ENCODE measurements around the gene SCGB2A2.

The SCGB2A2 gene
- 0 reads per million in 2 experiments for total RNA-seq

DNA sequence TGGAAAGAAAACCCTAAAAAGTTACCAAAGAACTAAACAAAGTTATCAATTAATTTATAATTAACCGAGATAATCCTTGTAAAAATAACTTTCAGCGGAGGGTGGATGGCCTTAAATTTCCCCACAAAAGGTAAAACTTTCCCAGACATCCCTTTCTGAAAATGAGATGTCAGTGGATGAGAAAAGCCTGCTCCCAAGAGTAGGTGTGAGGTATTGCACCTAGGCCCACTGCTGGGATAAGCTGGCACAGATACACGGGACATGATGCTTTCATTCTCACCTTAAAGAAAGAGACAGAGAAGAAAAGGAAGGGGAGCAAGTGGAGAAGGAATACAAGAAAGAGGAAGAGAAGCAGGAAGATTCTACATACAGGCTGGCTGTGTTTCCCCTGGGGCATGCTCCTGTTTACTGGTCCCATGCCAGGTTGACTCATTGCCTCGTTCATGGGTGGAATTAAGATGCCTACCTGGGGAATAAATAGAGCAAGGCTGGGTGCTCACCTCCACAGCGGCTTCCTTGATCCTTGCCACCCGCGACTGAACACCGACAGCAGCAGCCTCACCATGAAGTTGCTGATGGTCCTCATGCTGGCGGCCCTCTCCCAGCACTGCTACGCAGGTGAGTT lies at the start of gene SCGB2A2:
TSS of gene SCGB2A2 (plus strand) at position 505 of the 625 bp plus-strand sequence. CDS start at position 564, 59 bp downstream.
- DNase-seq (ENCODE audit: low read depth) = no peak

DNA sequence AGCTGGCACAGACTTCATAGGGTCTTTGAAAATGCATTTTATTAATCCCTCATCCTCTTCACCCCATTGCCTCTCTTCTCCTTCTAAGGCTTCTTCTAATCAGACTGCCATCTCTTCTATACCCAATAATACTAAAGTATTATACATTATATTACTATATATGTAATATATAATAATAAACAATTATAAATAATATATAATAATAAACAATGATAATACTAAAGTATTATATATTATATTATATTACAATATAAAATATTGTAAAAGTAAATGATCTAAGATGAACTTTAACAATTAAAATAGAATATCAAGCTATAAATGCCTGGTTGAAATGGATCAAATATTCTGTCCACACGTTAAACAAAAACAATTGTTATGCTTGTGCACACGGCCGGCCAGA lies 48.5 kb upstream of the SCGB2A2 start:
- DNase-seq (ENCODE audit: low read depth) = no peak

DNA sequence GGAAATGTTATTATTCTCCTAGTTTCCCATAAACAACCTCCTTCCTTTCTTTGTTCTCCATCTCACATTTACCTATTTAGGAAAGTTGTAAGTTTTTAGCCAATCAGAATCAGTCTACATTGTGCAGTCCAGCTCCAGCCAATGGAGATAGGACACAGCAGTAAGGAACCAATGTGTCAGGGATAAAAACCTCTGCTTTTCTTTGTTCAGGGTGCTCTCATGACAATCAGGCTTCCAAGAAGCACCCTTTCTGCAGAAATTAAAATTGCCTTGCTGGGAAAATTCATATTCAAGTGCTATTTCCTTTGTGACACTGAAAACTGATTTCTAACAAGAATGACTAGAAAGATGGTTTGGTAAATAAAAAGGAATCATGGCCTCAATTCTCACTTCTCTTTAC lies 46.9 kb upstream of the SCGB2A2 start:
- DNase-seq (ENCODE audit: low read depth) = no peak

DNA sequence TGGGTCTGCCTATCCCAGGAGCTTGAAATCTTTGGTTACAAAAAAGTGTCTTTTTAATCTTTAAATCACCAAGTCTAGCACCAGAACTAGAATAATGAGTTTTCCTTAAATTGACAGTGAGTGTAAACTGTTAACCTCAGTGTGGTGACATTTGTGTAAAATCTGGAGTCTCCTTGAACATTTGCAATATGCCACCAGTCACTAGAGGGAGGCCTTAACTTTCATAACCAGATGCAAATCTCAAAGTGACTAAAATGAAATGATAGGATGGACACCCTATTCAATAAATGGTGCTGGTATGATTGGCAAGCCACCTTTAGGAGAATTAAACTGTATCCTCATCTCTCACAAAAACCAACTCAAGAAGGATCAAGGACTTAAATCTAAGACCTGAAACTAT lies 36.2 kb upstream of the SCGB2A2 start:
- DNase-seq (ENCODE audit: low read depth) = no peak

DNA sequence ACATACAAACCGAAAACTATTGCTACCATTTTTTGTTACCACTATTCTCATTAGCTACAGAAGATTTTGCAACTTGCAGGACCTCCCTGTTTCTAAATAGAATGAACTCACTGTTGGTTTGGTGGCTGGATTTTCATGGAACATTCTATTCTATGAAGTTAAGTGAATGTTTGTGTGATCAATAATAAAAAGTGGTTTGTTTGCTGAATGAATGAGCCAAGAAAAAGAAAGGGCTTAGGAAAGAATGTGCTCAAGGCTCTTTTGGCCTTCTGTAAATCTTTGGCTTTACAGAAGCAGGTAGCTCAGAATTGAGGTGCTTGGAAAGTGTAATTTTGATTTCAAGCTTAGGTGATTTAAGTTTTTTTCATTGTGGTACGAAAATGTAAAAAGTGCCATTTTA lies 33.8 kb upstream of the SCGB2A2 start:
- no peak for DNase-seq (ENCODE audit: low read depth)

DNA sequence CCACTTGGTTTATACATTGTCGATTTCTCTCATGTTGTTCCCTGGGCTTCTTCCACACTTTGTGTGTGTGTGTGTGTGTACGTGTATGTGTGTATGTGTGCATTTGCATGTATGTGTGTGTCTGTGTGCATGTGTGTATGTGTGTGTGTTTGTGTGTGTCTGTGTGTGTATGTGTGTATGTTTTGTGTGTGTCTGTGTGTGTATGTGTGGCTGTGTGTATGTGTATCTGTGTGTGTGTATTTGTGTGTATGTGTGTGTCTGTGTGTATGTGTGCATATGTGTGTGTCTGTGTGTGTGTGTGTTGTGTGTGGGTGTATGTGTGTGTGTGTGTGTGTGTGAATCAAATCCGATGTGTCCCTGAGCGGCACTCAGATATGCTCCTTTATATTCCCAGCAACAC lies 32.5 kb upstream of the SCGB2A2 start:
- no peak for DNase-seq (ENCODE audit: low read depth)

DNA sequence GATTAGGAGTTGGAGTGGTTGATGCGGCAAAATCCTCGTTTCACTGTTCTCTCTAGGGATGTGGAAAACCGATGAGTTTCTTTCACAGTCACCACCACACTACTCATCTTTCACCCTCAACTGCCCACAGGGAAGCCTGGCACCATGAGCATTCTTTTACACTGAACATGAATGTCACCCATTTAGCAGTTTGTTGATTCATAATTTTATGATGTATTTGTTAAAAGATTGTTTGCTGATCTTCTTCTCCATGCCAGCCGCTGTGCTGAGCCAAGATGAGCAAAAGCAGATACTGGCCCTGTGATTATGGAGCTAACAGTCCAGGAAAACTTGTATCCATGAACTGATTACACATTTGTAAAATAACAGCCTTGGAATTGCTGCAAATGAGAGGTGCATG lies 31.8 kb upstream of the SCGB2A2 start:
- no peak for DNase-seq (ENCODE audit: low read depth)

DNA sequence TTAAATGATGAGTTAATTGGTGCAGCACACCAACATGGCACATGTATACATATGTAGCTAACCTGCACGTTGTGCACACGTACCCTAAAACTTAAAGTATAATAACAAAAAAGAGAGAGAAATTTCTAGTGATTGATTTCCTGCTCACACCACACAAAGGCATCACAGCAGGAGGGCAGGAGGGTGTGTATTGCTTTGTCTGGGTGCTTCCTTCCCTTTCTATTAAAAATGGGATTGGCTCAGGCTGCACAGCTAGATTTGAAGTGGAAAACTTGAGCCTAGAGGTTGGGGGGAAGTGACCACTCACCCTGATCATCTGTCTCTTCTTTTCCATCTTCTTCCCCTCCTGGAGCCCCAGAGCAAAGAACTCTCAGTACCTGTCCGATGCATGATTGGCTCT lies 28.9 kb upstream of the SCGB2A2 start:
- DNase-seq (ENCODE audit: low read depth) = no peak

DNA sequence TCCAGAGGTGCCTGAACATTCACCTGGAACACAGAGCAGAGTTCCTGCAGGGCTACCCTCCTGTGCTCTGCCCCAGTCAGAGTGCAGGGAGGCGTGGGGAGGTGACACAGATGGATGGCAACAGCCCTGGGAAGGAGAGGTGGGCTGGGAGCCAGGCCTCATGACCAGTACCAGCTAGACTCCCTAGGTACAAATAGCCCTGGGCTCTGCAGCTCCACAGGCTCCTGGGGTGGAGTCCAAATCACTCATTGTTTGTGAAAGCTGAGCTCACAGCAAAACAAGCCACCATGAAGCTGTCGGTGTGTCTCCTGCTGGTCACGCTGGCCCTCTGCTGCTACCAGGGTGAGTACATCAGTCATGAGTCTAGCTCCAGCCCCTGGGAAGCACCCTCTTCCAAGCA lies 27.9 kb upstream of the SCGB2A2 start, which contains the start of gene SCGB1D2:
TSS of gene SCGB1D2 (plus strand) at position 219 of the 400 bp plus-strand sequence. CDS start at position 288, 69 bp downstream.
- DNase-seq (ENCODE audit: low read depth) = no peak

DNA sequence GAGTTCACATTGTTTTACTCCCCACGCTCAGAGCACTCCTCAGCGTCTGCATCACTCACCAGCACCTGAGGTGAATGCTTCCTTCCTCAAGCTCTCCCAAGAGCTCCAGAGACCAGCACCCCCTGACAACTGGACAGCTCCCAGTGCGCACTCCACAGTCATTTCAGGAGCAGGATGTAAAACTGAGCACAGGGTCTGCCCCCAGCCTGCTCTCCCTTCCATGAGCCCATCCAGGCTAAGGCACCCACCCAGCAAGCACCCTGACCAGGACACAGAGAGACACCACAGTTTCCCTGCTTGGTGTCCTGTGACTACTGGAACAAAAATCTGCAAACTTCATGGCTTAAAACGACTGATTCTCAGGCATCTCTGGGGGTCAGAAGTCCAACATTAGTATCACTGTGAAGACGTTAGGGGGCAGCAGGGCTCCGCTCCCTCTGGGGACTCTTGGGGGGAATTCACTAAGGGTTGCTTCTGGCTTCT lies 24.6 kb upstream of the SCGB2A2 start:
- no peak for DNase-seq (ENCODE audit: low read depth)

DNA sequence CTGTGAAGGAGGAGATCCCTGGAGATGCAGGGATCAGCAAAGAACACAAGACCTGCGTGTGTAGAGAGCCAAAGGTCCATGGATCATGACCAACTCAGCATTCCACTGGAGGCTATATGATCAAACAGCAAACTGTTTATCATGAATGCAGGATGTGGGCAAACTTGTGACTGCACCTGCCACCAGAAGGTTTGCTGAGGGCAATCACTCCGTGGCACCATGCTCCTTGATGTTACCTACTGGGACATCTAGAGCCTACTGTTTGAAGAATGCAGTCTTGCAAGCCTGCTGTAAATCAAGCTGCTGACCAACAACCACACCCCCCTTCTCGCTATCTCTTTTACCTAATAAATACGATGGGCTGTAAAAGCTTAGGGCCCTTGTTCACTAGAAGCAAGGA lies 18.3 kb upstream of the SCGB2A2 start:
- DNase-seq (ENCODE audit: low read depth) = no peak

DNA sequence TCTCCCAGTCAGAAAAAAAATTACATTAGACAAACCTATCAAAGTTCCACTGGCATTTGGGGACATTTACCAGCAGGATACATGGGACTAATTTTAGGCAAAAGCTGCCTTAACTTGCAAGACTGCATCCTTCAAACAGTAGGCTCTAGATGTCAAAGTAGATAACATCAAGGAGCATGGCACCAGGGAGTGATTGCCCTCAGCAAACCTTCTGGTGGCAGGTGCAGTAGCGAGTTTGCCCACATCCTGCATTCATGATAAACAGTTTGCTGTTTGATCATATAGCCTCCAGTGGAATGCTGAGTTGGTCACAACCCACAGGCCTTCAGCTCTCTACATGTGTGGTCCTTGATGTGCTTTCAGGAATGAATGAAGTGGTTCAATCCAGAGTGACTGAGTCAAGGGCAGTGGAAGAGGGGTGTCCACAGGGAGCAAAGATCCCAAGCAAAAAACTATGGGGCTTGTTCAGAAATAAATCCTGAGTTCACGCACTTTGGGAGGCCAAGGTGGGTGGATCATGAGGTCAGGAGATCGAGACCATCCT lies 15.9 kb upstream of the SCGB2A2 start:
- DNase-seq (ENCODE audit: low read depth) = no peak

DNA sequence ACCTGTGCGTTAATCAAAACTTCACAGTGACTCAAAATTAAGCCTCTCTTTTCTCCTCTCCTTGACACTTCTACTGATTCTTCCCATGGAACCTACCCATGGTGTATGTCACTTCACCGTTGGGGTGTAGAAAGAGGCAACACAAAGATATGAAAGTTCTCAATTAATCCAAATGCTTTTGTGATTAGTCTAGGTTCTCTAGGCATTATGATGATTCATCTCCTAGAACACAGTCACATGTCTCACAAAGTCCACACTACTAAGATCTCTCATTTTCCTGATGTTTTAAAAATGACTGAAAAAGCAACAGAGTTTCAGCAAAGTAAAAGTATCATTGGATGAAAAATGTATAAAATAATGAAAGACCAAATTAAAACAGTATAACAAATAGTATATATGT lies 13.7 kb upstream of the SCGB2A2 start:
- DNase-seq (ENCODE audit: low read depth) = no peak

DNA sequence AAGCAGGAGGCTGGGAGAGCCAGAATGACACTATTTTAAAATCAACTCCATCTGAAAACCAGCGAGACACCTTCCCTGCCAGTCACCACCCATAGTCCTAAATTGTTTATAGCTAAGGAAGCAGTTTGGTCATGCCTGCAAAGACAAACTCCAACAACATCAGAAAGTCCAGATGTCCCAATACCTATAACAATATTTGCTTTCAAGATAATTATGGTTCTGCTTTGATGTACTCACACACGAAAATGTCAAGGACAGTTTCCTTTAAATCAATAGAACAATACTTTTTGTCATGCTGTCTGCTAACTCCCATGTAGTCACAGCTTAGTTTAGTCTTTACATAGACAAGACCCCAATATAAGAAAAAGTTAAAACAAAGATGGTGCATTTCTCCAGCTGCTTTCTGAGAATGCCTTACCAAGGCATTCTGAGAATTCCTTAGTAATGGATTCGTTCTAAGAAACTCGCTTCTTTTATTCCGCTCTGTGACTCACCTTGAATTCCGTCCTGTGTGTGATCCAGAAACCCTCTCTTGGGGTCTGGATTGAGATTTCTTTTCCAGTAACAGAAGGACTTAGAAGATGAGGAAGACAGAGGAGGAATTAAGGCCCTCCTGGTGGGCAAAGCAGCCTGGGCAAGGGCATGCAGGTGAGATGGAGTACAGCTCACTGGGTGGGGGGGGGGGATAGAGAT lies 9.6 kb upstream of the SCGB2A2 start:
- no peak for DNase-seq (ENCODE audit: low read depth)

DNA sequence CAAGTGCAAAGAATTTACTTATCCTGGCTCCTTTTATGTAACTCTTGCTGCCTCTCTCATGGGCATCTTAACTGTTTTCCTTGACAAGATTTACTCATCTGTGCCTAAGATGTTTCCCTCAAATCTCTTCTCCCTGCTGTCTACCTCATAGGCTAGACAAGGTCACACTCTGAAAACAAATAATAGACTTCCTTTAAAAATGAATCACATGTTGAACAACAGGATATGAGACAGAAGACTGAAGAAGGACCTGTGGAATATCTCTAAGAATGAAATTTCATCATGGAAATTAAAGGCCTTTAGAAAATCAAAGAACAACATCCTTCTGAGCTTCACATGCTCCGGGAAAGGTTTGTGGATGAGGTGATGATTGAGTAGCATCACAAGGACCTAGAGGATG lies 6.0 kb upstream of the SCGB2A2 start:
- no peak for DNase-seq (ENCODE audit: low read depth)

DNA sequence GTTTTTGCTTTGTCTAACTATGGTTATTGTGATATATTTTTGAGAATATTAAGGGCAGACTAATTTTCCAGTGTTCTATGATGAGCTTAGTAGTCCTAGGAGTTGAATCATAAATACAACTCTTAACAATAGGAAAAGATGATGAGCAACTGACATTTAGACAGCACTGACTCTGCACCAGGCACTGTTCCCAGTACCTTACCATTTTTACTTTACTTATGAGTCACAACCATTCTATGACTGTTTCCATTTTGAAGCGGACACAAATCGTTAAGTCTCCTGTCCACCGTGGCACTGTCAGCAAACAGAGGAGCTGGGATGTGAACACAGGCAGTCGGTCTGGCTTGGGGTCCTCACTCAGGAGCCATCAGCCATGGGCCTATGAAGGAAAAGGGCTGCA lies 3.4 kb upstream of the SCGB2A2 start:
- DNase-seq (ENCODE audit: low read depth) = no peak

DNA sequence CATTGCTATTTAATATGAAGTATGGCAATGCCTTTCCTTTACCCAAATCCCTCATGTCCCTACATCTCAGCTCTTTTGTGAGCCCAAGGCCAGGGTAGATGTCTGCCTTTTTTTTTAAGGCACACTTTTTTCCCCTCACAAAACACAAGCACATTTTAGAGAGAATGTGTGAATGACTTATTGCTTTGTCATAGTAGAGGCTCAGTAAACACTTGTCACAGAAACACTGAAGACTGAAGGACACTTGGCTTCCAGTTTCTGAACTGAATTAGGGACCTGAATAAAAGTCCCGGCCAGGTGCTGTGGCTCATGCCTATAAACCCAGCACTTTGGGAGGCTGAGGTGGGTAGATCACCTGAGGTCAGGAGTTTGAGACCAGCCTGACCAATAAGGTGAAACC lies 2.9 kb upstream of the SCGB2A2 start:
- no peak for DNase-seq (ENCODE audit: low read depth)

DNA sequence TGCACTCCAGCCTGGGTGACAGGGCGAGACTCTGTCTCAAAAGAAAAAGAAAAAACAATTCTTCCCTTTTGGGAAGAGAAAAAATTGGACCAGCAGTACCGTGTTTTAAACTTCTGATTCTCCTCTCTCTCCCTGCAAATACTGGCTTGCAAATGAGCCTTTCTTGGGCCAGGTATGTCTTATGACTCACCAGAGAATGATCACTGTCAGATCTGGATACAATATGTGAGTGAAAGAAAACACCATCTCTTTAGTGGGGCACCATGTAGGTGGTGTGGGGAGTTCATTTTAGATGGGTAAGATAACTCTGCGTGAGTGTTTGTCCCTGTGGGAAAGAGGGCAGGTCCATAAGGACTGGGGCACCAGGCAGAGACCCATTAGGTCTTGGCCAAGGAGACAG lies 2.4 kb upstream of the SCGB2A2 start:
- DNase-seq (ENCODE audit: low read depth) = no peak

DNA sequence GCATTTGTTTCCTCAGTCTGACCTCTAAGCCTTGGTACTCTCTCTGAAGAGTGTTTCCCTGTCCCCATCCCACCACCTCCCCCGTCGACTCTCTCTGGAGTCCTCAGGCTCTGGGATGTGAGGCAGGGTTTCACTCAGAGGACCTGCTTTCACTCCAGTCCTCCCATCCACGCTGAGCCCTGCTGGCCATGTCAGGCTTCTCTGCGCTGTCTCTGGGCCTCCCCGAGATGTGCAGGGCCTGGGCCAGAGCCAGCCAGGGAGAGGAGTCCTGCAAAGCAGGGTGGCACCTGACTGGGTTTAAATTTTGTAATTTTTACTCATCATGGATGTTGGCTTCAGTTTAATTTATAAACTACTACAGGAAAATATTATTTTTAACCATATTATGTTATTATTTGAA lies 3.3 kb downstream of the SCGB2A2 start:
- no peak for DNase-seq (ENCODE audit: low read depth)

DNA sequence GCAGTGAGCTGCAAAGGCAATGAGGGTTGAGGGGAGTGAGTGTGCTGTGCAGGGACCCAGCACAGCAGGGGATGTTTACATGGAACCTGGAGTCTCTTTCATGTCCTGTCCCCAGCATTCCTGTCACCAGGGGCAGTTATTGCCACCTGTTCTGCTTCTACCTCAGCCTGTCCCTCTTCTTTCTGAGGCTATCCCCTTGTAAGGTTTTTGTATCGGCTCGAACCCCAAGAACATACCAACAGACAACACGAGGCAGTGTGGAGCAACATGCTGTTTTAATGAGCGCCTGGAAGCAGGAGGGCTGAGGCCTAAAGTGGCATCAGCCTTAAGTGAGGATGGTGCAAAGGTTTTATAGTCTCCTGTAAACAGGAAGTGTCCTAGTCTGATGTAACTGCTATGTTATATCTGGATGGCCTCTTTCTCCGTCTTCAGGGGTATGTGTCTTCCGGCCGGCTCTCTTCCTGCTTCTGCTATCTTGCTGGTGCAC lies 3.9 kb downstream of the SCGB2A2 start:
- no peak for DNase-seq (ENCODE audit: low read depth)

DNA sequence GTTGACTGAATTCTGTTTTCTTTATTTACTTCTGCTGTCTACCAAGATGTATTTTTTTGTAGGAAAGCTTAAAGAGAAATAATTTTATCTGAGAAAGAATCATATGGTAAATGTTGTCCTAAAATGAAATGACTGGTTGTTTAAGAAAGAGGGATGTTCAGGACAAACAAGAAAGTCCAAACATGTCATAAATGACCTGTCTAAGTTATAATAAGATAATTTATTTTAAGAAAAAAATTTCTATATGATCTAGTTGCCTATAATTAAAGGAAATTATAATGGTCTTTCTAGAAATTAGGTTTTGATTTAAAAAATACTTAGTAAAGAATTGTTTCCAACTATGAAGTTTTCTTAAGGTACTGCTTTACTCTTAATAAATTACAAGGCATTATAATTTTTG lies 10.5 kb downstream of the SCGB2A2 start:
- no peak for DNase-seq (ENCODE audit: low read depth)

DNA sequence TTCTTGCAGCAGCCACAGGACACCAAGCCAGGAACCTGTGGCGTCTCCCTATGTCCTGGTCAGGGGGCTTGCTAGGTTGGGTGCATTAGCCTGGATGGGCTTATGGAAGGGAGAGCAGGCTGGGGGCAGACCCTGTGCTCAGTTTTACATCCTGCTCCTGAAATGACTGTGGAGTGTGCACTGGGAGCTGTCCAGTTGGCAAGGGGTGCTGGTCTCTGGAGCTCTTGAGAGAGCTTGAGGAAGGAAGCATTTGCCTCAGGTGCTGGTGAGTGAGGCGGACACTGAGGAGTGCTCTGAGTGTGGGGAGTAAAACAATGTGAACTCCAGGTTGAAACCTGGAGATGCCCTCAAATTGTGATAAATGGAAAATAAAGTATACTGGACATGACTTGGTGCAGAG lies 25.5 kb downstream of the SCGB2A2 start:
- no peak for DNase-seq (ENCODE audit: low read depth)

DNA sequence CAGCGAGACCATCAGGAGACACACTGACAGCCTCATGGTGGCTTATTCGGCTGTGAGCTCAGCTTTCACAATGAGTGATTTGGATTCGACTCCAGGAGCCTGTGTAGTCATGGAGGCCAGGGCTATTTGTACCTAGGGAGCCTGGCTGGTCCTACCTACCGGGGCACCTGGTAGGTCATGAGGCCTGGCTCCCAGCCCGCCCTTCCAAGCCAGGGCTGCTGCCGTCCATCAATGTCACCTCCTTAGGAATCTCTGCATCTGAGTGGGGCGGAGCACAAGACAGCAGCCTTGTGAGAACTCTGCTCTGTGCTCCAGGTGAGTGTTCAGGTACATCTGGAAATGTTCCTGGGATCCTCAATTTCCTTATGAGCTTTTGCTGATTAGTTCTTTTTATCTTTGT lies 29.0 kb downstream of the SCGB2A2 start, which contains the start of gene SCGB1D4:
TSS of gene SCGB1D4 (minus strand) at position 101 of the 400 bp plus-strand sequence. CDS start at position 36, 65 bp downstream.
- no peak for DNase-seq (ENCODE audit: low read depth)
